Measurements from ENCODE around the gene MISP3. TPM values are rescaled to one million over a fixed set of nuclear protein-coding genes. Genes with fewer than 3 reads are reported as not detected.

The MISP3 gene
- total and polyA plus RNA-seq, 2 of the 8 experiments (the other 6 are each of a cell fraction or from before 2014, with no cell fraction given): 0.74 to 1.4 TPM

DNA sequence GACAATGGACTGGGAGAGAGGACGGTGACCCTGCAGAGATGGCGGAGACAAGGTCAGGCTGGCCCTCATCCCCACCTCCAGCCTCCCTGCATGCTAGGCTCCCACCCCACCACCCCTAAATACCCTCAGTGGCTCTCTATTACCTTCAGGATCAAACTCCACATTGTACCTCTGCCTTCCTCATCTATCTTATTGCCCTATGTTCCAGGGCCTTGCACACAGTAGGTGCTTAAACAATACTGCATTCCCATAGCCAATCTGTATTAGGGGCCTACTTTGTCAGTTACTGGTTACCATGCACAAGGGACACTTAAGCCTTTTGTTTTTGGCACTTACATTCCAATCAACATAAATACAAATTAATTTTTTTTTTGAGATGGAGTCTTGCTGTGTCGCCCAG is 17.2 kb upstream of the MISP3 start:
- Histone ChIP-seq H3K27me3 (replicated peaks in 1 of 4; ENCODE audit: control insufficient read depth in 3 of 4, extremely low read depth in 1 of 4, insufficient read depth in 3 of 4, low read length in 3 of 4) (peaks cover 5 to 19% (median 14%) of the 10 kb centered on the region in 4 experiments), H2BK20ac (ENCODE audit: low read length) (no peak overlapping the region), H3K14ac (ENCODE audit: insufficient read length) (no peak overlapping the region), H3K18ac (ENCODE audit: extremely low read depth, low read length) (no peak overlapping the region), H2BK5ac (ENCODE audit: low read depth, low read length) (no peak overlapping the region), H2BK12ac (ENCODE audit: low read depth, low read length) (no peak overlapping the region), H2BK120ac (replicated peaks; ENCODE audit: low read depth, low read length) (no peak overlapping the region), H3K56ac (replicated peaks; ENCODE audit: insufficient read length, low read depth, low read length) (no peak overlapping the region), H3K79me1 (ENCODE audit: low read depth, low read length) (no peaks in the 10 kb centered on the region), H2AFZ (ENCODE audit: low read length) (no peak overlapping the region), H3K79me2 (ENCODE audit: control insufficient read depth in 1 of 2, insufficient read depth in 2 of 2, low read length in 2 of 2) (no peaks in the 10 kb centered on the region), H4K20me1 (replicated peaks in 1 of 2; ENCODE audit: control insufficient read depth in 1 of 2, insufficient read depth in 2 of 2, low read length in 2 of 2) (peaks cover 0 to 2% of the 10 kb centered on the region in 2 experiments), H4K8ac (ENCODE audit: extremely low read depth, insufficient read depth, low read length) (no peak overlapping the region), H2AK5ac (ENCODE audit: low read depth, low read length) (no peak overlapping the region), H3K9ac (replicated peaks in 1 of 4; ENCODE audit: extremely low read depth in 1 of 4, low read depth in 3 of 4, low read length in 3 of 4) (no peak overlapping the region), H3K4me1 (replicated peaks in 1 of 4; ENCODE audit: control insufficient read depth in 3 of 4, insufficient read depth in 4 of 4, low read length in 3 of 4) (peaks cover 0 to 8% (median 2%) of the 10 kb centered on the region in 4 experiments; a peak in 4 of 7 replicates), H3K36me3 (ENCODE audit: control insufficient read depth in 2 of 4, insufficient read depth in 4 of 4, low read length in 3 of 4) (no peaks in the 10 kb centered on the region), H2BK15ac (ENCODE audit: low read length) (no peak overlapping the region), H4K91ac (replicated peaks; ENCODE audit: insufficient read length, low read length) (no peak overlapping the region), H3K4me2 (ENCODE audit: insufficient read depth in 1 of 2, low read depth in 2 of 2, low read length in 2 of 2) (no peak overlapping the region), H3K4ac (replicated peaks; ENCODE audit: insufficient read length, low read depth, low read length) (no peak overlapping the region), H4K5ac (ENCODE audit: insufficient read length, low read depth, low read length) (no peak overlapping the region), H3K23ac (ENCODE audit: insufficient read length) (no peak overlapping the region), H3K4me3 (ENCODE audit: extremely low read depth in 1 of 4, insufficient read depth in 2 of 4, low read depth in 3 of 4, low read length in 4 of 4) (no peak overlapping the region), H3K27ac (ENCODE audit: low read depth, low read length) (no peak overlapping the region), H3K9me3 (ENCODE audit: insufficient read depth in 2 of 2, low read depth in 1 of 2, low read length in 1 of 2) (no peaks in the 10 kb centered on the region; a peak in 1 of 4 replicates), H3K23me2 (ENCODE audit: low read depth, low read length) (peaks cover 12% of the 10 kb centered on the region; the same call in 1 of the 2 replicates)
- WGBS, 2 experiments (ENCODE audit: extremely low coverage in 1 of 2, insufficient coverage in 1 of 2, insufficient read length in 1 of 2, insufficient replicate concordance in 2 of 2, low coverage in 1 of 2, low lambda C conversion rate in 2 of 2, missing lambda C conversion rate in 1 of 2): 89% methylated on average over 2 of the region's 3 CpGs; no CpG with 5 or more reads in 1 of the 2 experiments
- no peak for TF ChIP-seq RXRA (IDR thresholded peaks at IDR 0.05; ENCODE audit: insufficient read depth, low read depth, low read length)
- no peak for TF ChIP-seq JUN (IDR thresholded peaks at IDR 0.05; ENCODE audit: low read depth, low read length)
- TF ChIP-seq CHD1 (IDR thresholded peaks at IDR 0.05; ENCODE audit: low read depth, low read length): no peak
- TF ChIP-seq, protein P1, sequence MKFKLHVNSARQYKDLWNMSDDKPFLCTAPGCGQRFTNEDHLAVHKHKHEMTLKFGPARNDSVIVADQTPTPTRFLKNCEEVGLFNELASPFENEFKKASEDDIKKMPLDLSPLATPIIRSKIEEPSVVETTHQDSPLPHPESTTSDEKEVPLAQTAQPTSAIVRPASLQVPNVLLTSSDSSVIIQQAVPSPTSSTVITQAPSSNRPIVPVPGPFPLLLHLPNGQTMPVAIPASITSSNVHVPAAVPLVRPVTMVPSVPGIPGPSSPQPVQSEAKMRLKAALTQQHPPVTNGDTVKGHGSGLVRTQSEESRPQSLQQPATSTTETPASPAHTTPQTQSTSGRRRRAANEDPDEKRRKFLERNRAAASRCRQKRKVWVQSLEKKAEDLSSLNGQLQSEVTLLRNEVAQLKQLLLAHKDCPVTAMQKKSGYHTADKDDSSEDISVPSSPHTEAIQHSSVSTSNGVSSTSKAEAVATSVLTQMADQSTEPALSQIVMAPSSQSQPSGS (IDR thresholded peaks at IDR 0.05; ENCODE audit: low read length): no peak
- TF ChIP-seq NRF1 (IDR thresholded peaks at IDR 0.05; ENCODE audit: low read depth, low read length): no peak
- ChIA-PET CTCF (ENCODE audit: partially characterized antibody) (interaction anchor here (0.6 to 2.8 kb wide), 7 partner anchors 8 to 175 kb away, joined by 3 to 25 read pairs (median 4); partner anchors contain the start of gene MISP3), POLR2A (ENCODE audit: partially characterized antibody) (interaction anchor here (1.3 to 1.9 kb wide), 2 partner anchors 19 to 173 kb away, joined by 3 to 6 read pairs; no protein-coding TSS in a partner anchor)
- FAIRE-seq (no peak), DNase-seq (ENCODE audit: low read depth in 1 of 2, low spot score in 2 of 2) (no peak)
